Activated CD4-positive, CD25-positive, alpha-beta regulatory T cell treated with anti-CD3 and anti-CD28 coated beads, Interleukin-2, amount 50 U/mL, for 24 hours (primary cell): ENCODE measurements around the gene IRF8.

ENCODE experiments used
- ATAC-seq, 2 donors: fragments of 150-1000 bp; cut with Tn5 transposase; one replicate each; pipeline ENCODE4 v1.10.0; 2021; ENCODE audit warnings: mild to moderate bottlenecking in 1 of 2, moderate library complexity in 1 of 2

IRF8 gene

GRCh38 chr16:85961988-85962915, 63.3 kb downstream of the IRF8 start:
- ATAC-seq = no peak

- no peak for ATAC-seq
These were observed 64.9 kb downstream of the IRF8 start for GRCh38 chr16:85963753-85964285.

DNA sequence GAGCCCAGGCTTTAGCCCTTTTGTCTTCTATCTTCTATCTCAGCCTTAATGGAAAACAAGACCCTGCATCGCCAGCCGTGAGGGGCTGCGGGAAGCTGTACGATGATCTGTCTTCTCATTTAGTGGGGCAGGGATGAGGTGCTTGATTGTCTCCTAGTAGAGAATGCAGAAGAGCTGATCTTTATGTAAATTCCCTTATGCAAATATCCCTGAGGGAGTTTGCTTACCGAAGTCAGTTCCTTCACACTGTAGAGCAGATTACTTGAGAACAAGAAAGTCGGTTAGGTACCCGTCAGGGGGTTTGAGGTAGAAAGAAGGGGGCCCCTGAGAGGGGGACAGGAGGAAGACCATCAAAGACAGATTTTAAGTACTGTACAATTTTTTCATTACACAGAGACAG, 66.2 kb downstream of the IRF8 start:
- ATAC-seq = no peak

- ATAC-seq = no peak
These were observed 68.1 kb downstream of the IRF8 start for GRCh38 chr16:85967111-85967510.

DNA sequence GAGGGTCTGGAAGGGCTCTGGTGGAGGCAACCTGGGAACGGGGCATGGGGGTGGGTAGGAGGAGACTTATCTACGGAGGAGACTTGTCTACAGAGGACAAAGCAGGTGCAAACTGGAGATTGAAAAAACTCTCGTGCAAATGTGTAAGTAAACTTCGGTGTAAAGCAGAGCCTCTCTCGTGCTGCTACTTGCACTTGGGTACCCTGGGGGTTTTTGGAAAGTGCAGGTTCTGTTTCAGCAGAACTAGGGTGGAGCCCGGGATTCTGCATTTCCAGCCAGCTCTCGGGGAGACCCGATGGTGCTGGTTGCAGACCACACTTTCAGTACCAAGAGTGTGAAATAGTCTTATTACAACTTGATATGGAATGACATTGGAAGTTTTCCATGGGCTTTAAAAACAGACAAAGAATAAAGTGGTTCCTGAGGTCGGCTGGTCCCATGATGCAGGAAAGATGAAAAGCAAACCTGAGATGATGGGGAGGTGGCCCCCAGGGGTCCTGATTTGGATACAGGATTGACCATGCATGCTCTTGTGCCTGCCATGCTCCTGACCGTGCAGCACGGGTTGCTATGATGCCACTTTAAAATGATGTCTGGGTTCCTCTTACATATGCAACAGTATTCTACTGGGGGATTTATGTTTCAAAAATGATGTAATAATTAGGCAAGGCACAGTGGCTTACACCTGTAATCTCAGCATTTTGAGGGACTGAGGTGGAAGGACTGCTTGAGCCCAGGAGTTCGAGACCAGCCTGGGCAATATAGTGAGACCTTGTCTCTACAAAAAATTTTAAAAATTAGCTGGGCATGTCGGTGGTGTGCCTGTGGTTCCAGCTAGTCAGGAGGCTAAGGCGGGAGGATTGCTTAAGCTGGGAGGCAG, 69.3 kb downstream of the IRF8 start:
- ATAC-seq = no peak

GRCh38 chr16:85969159-85969558, 70.2 kb downstream of the IRF8 start:
- ATAC-seq = no peak

GRCh38 chr16:85969591-85969990, 70.6 kb downstream of the IRF8 start:
- no peak for ATAC-seq

GRCh38 chr16:85970016-85970733, 71.2 kb downstream of the IRF8 start:
- no peak for ATAC-seq

DNA sequence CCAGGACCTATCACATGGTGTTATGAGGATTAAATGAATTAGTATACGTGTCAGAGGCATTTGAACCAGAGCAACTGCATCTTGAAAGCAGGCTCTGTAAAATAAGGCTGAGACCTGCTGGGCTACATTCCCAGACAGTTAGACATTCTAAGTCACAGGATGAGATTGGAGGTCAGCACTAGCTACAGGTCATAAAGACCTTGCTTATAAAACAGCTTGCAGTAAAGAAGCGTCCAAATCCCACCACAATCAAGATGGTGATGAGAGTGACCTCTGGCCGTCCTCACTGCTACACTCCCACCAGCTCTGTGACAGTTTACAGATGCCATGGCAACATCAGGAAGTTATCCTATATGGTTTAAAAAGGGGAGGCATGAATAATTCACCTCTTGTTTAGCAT, 71.8 kb downstream of the IRF8 start:
- no peak for ATAC-seq
